Medulla oblongata (tissue), 1 donor: ENCODE measurements around the gene TNFAIP8L1.
"Not testable (repeated sequence)": the region's sequence is repeated elsewhere in the genome, so short reads cannot be mapped to it uniquely, and the experiment has no call there.

Experiments
- DNase-seq: peaks from one replicate; pipeline ENCODE4 v3.0.0-alpha.2; 2015; ENCODE audit errors: extremely low spot score

TNFAIP8L1 gene

DNA sequence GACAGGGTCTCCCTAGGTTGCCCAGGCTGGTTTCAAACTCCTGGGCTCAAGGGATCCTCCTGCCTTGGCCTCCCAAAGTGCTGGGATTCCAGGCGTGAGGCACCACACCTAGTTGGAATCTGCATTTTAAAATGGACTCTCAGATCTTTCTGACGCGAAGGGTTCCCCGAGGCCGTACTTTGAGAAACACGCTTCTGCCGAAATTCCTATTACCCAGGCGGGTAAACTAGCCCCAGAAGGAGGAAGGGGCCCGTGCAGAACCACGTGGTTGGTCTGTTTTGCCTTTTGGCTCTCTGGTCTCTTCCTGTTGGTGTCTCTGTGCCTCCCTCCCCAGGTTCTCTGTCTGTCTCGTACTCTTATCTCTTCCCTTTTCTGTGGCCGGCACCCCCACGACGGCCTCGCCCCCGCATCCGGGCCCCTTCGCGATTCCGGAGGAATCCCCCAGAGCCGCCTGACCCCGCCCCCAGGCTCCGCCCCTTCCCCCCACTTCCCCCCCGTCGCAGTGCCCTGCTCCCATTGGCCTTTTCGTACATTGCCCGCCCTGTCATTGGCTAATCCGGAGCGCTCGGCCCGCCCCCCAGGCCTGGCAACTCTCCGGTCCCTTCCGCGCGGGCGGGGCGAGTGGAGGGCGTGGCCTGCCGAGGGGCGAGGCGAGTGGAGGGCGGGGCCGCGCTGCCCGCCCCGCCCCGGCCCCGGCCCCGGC is at the start of gene TNFAIP8L1:
TSS of gene TNFAIP8L1 (plus strand) at position 689 of the 703 bp plus-strand sequence. CDS start 12,354 bp downstream, outside the sequence.
- peak; percentile 94 for DNase-seq

DNA sequence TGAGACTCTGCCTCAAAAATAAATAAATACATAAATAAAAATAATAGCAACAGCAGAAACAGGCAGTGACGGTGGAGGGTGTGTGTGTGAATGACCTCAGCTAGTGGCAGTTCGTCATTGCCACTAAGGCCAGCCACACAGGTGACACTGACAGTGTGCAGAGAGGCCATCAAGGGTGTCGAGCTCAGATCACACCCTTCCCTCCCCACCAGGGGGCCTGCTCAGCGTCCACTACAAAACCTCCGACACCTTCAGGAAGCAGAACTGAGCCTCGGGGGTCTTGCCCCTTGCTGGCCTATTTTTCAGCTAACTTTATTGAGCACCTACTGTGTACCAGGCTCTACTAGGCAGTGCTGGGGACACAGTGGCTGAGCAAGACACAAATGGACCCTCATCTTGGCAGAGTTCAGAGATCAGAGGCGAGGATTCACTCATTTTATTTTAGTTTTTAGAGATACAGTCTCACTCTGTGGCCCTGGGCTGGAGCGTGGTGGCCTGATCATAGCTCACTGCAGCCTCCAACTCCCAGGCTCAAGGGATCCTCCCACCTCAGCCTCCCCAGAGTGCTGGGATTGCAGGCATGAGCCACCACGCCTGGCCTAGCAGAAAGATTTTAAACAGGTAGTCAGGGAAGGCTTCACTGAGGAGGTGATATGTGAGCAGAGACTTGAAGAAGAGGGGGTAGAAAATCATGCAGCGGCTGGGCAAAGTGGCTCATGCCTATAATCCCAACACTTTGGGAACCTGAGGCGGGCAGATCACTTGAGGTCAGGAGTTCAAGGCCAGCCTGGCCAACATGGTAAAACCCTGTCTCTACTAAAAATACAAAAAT is 49.5 kb upstream of the TNFAIP8L1 start:
- DNase-seq: no peak

DNA sequence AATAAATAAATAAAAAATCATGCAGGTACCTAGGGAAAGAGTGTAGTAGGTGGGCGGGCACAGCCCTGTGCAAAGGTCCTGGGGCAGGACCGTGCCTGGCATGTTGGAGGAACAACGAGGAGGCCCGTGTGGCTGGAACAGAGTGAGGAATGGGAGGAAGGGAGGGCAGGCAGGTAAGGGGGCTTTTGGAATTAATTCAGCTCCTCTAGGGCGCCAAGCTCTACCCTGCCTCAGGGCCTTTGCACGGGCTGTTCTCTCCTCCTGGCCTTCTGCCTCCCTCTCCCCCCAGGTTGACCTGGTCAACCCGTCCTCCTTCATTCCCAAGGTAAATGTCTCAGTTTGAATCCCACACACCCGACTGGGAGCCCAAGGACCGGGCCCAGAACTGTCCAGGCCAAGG is 48.8 kb upstream of the TNFAIP8L1 start:
- DNase-seq: no peak

DNA sequence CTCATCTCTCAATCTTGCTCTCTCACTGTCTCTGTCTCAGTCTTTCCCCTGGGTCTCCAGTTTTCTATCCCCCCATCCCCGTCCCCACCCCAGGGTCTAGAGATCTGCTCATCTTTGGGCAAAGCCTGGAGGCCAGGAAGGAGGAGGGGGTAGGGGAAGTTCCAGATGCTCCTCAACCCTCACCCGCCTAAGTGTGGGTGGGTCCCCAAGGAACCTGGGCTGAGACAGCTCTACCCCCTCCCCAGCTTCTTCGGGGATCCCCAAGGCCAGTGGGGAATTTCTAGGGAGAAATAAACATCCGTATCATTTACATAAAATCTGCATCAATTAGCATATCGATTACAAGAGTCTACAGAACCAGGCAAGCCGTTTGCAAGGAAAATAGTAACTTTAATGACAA is 48.0 kb upstream of the TNFAIP8L1 start:
- DNase-seq: no peak

DNA sequence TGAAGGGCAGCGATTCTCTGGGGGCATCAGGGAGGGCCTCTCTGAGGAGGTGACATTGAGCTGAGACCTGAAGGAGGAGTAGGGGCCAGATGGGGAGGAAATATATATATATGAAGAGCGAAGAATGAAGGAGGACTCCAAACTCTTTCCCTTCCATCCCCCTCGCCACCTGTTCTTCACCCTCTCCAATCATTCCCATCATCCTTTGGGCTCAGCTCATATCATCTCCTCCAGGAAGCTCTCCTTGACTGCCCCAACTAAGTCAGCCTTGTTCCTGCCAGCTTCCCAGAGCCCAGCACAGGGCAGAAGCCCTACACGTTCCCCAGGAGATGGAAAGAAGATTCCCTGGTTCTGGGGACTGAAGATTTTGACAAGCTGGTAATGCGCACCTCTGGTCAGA is 46.9 kb upstream of the TNFAIP8L1 start:
- no peak for DNase-seq

DNA sequence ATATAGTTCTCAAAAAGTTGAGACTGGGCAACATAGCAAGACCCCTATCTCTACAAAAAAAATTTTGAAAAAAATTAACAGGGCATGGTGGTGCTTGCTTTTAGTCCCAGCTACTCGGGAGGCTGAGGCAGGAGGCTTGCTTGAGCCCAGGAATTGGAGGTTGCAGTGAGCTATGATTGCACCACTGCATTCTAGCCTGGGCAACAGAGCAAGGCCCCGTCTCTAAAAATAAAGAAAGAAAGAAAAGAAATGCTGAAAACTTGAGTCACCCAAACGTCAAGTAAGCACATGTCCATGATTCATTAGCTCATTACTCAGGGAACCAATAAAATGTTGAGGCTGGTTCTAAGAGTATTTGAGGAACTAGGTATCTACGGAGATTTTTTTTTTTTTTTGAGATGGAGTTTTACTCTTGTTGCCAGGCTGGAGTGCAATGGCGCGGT is 45.9 kb upstream of the TNFAIP8L1 start:
- no peak for DNase-seq

DNA sequence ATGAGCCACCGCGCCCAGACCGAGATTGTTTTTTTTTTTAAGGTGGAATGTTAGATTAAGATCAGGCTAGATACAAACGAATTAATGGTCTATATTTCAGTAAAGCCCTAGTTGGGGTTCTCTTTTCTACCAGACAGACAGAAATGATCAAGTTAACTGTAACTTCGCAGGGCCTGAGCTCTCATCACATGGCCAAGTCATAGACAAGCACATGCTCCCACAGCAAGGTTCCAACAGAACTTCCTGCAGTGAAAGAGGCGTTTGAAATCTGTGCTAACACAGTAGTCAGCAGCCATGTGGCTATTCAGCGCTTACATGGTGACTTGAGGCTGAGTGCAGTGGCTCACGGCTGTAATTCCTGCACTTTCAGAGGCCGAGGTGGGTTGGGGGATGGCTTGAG is 45.1 kb upstream of the TNFAIP8L1 start:
- no peak for DNase-seq

DNA sequence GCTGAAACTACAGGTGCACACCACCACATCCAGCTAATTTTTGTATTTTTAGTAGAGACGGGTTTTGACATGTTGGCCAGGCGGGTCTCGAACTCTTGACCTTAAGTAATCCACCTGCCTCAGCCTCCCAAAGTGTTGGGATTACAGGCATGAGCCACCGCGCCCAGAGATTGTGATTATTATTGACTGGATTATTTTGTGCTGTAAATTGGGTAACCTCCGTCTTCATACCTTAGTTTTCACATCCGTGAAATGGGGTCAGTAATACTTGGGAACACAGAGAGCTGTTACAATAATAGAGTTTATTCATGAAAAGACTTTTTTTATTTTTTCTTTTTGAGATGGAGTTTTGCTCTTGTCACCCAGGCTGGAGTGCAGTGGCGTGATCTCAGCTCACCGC is 44.2 kb upstream of the TNFAIP8L1 start:
- not testable (repeated sequence) for DNase-seq

DNA sequence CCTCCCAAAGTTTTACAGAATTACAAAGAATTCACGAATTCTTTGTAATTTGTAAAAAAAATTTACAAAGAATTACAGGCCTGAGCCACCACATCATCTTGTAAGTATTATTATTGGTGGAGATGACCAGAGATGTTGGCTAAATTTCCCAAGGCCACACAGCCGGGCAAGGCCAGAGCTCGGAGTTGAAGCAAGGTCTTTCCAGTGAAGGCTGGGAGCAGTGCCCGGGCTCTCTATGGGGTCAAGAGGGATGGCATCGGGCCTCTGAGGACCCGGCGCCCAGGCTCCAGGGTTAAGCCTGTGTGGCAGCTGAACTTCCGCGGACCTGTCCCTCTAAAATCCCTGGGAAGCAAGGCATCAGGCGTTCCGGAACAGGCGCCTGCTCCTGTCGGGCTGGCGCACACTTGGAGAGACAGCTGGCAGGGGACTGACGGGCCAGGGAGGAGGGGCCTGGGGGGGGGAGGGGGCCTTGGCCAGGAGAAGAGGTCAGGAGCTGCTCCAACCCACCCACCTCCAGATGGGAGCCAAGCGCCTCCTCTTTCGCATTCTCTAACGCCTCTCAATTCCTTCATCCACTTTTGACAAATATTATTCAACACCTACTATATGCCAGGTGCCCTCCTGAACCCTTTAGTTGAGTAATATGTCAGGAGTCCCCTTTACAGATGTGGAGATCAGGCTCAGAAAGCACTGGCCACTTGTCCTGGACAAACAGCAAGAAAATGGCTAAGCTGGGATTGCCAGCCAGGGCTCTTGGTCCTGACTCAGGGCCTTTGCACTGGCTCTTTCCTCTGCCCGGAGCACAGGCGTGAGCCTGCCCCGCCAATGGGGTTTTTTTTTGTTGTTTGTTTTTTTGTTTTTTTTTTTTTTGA is 43.0 kb upstream of the TNFAIP8L1 start:
- DNase-seq: no peak

DNA sequence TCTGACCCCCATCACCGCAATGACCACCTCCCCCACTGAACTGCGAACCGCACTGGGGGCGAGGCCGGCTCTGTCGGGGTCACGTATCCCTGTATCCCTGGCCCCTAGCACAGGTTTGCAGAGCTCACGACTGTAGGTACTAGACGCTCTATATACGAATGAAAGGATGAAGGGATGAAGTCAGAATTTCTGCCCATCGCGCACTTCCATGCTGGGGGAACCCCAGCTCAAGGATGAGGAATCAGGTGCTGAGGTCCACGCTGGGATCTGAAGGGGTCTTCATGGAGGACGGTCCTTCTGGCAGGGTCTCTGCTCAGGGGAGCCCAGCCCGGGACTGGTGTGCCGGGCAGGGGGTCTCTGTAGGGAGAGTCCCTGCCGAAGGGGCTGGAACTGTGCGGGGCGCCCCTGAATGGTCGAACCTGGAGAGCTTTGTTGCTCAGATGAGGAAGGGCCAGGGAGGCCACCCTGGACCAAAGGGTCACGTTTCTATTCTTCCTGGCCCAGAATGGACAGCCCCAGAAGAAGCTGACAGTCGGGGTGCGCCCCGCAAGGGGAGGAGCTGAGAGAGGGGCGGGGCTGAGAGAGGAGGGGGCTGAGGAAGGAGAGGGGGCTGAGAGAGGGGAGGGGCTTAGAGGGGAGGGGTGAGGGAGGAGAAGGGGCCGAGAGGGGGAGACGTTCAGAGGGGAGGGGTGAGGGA is 41.9 kb upstream of the TNFAIP8L1 start:
- no peak for DNase-seq

DNA sequence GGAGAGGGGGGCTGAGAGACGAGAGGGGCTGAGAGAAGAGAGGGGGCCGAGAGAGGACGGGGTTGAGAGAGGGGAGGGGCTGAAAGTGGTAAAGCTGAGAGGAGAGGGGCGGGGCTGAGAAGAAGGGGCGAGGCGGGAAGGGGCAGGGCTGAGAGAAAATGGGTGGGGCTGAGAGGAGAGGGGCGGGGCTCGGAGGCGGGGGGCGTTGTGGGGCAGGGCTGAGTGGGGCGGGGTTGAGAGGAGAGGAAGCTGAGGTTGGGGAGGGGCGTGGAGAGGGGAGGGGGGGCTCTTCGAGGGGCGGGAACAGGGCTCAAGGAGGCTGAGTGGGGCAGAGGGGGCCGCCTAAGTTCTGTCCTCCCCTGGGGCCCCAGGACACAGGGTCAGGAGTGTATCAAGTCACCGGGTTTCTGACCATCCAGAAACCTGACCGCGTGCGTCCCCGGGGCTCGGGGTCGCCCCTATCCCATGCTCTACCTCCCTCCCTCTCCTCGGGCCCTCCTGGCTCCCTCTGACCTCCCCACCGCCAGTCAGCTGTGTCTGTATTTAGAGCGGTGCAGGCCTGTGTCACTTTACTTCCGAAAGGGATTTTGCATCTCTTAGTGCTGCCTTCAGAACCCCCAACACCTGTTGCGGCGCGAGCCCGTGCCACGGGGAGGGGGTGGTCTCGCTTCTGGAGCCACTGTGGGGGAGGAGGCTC is 41.2 kb upstream of the TNFAIP8L1 start:
- DNase-seq: no peak

DNA sequence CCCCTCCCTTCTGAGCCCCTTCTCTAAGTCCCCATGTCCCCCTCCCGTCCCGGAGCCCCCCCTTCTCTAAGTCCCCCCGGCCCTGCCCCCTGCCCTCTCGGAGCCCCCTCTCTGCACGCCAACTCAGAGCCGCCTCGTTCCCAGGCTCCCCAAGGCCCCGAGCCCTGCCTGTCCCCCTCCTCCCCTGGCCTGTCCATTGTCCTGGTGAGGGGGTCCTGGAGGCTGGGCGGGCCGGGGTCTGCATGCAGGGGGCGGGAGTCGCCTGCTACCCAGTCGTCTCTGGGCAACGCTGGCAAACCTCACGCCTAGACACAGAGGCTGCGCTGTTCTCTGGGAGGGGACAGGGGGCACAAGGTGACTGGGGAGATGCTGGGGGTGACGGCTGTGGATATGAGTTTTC is 40.6 kb upstream of the TNFAIP8L1 start:
- no peak for DNase-seq

DNA sequence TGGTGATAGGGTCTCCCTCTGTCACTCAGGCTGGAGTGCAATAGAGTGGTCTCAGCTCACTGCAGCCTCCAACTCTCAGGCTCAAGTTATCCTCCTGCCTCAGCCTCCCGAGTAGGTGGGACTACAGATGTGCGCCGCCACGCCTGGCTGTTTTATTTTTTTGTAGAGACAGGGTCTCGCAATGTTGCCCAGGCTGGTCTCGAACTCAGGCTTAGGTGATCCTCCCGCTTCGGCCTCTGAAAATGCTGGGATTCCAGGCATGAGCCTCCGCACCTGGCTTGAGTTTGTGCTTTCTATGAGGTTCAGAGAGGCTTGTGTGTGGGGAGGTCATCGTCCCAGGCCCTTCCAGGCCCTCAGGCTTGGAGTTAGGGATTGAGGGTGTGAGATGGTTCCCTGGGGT is 39.2 kb upstream of the TNFAIP8L1 start:
- DNase-seq: no peak

DNA sequence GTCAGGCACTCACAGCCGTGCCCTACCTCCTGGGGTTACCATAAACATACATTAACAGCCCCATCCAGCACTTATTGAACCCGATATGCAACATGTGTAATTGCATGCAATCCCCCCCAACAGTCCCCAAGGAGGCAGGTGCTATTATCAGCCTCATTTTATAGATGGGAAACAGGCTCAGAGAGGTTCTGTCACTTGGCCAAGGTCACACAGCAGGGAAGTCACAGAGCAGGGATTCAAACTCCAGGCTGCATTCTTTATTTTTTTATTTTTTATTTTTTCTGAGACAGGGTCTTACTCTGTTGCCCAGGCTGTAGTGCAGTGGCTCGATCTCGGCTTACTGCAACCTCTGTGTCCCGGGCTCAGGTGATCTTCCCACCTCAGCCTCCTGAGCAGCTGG is 38.4 kb upstream of the TNFAIP8L1 start:
- no peak for DNase-seq

DNA sequence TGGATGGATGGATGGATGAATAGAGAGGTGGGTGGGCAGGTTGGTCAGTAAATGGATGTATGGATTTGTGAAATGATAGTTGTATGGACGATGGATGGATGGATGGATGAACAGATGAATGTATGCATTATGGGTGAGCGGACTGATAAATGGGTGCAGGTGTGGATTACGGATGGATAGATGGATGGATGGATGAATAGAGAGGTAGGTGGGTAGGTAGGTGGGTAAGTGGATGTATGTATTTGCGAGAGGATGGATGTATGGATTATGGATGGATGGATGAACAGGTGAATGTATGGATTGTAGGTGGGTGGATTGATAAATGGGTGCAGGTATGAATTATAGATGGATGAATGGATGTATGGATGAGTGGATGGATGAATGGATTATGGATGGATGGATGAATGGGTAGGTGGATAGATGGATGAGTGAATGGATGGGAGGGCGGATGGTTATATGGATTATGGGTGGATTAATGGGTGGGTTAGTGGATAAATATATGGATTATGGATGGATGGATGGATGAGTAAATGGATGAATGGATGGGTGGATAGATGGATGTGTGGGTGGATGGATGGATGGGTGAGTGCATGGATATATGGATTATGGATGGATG is 37.0 kb upstream of the TNFAIP8L1 start:
- DNase-seq: no peak

DNA sequence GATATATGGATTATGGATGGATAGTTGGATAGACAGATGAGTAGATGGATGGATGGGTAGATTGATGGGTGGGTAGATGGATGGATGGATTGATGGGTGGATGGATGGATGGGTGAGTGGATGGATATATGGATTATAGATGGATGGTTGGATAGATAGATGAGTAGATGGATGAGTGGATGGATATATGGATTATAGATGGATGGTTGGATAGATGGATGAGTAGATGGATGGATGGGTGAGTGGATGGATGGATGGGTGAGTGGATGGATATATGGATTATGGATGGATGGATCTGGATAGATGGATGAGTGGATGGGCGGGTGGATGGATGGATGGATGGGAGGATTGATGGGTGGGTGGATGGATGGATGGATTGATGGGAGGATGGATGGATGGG is 36.4 kb upstream of the TNFAIP8L1 start:
- DNase-seq: no peak

DNA sequence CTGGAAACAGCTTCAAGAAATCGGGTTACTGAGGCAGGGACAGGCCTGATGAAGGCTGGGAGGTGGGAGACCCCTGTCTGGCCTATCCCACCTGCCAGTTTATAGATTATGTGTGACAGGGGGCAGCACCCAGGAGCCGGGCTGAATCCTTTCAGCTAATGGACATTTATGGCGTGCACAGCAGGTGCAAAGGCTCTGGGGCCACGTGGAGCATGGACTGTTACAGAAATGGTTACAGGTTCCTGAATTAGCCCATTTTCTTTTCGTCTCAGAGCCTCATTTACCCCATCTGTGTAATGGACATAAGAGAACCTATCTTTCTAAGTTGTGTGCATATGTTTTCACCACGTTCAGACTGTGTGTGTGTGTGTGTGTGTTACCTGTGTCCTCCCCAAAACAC is 34.4 kb upstream of the TNFAIP8L1 start:
- DNase-seq: no peak

DNA sequence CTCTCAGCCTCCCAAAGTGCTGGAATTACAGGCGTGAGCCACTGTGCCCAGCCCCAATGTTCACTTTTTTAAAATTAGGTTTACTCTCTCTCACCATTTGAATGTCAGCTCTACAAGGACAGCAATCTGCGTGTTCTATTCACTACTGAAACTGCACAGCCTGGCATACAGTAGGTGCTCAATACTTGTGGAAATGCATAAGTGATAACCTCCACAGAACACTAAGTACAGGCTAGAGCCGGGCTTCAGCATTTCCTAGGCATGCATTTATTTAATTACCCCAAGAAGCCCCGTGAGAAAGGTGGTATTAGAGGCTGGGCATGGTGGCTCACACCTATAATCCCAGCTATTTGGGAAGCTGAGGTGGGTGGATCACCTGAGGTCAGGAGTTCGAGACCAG is 33.1 kb upstream of the TNFAIP8L1 start:
- no peak for DNase-seq

DNA sequence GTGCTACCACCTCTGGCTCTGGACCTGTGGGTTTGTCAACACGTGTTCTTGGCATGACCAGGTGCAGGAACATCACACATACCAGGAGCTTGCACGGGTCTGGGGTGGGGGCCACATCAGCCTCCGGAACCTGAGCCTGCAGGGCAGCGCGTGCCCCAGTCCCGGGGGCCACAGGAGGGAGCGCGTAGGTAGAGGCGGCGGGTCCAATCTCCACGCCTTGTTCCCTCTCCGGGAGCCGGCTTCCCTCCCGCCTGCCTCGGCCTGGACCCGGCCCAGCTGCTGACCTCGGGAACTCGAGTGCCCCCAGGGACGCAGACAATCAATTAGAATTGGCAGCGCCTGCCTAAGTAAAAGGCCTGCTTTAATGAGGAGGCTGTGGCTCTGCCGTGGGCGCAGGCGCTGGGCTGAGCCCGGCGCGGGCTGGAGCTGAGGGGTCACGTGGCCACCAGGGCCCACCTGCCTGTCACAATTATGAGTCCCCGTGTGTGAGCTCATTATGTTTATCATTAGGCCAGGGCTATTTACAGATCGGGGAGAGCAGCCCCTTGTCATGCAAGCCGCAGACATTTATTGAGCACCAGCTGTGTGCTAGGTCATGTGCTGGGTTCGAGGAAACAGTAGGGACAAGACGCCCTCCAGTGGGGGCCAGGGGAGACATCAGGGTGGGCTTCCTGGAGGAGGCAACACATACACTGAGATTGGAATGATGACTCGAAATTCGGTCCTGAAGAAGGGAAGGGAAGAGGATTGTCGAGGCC is 32.2 kb upstream of the TNFAIP8L1 start:
- no peak for DNase-seq
